Neural cell (in vitro differentiated cells): ENCODE data around the gene RAD54L2.

Experiments
- EP300 ChIP-seq: fragments of 450-650 bp; conservative IDR thresholded peaks from 2 replicates; pipeline ENCODE4 v1.6.1; 2014; ENCODE audit warnings: antibody characterized with exemption, mild to moderate bottlenecking, moderate library complexity; ENCODE audit not compliant: poor library complexity, severe bottlenecking
- EZH2 ChIP-seq: fragments of 200-600, 300-800 bp; shearing (Covaris generic), sonication (generic); IDR thresholded peaks from 2 replicates; pipeline ENCODE4 v1.6.1; 2014; ENCODE audit warnings: antibody characterized with exemption, low read length, borderline replicate concordance, mild to moderate bottlenecking; ENCODE audit not compliant: insufficient read depth, poor library complexity, severe bottlenecking
- RAD21 ChIP-seq: fragments of 450-650 bp; conservative IDR thresholded peaks from 2 replicates; pipeline ENCODE4 v1.6.1; 2014; ENCODE audit warnings: antibody characterized with exemption, mild to moderate bottlenecking, moderate library complexity
- TAF1 ChIP-seq: IDR thresholded peaks from 2 replicates; pipeline ENCODE4 v1.6.1; 2012; ENCODE audit warnings: low read depth
- TF ChIP-seq, protein P1 (sequence below): fragments of 450-650 bp; IDR thresholded peaks from 2 replicates; pipeline ENCODE4 v1.5.1; 2014; ENCODE audit warnings: antibody characterized with exemption, mild to moderate bottlenecking, moderate library complexity; ENCODE audit not compliant: poor library complexity, severe bottlenecking

DNA sequence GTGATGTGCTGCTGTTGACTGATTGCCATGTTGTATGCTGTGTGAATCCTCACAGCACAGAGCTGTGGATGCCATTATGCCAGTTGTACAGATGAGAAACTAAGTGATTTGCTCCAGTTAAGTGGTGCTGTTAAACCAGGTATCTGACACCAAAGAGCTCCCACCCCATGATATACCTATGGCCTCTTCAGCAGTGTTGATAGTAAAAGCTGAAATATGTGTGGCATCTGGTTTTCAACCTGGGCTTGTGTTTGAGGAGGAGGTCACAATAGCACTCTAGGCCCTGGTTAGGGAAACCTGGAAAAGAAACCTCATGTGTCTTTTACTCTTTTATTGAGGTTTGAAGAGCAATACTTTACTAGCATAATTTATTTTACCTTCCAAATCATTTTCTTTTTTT lies 21.4 kb downstream of the RAD54L2 start:
- TF ChIP-seq RAD21 (no peak), TAF1 (no peak), EP300 (no peak), EZH2 (no peak)
- TF ChIP-seq, protein P1, sequence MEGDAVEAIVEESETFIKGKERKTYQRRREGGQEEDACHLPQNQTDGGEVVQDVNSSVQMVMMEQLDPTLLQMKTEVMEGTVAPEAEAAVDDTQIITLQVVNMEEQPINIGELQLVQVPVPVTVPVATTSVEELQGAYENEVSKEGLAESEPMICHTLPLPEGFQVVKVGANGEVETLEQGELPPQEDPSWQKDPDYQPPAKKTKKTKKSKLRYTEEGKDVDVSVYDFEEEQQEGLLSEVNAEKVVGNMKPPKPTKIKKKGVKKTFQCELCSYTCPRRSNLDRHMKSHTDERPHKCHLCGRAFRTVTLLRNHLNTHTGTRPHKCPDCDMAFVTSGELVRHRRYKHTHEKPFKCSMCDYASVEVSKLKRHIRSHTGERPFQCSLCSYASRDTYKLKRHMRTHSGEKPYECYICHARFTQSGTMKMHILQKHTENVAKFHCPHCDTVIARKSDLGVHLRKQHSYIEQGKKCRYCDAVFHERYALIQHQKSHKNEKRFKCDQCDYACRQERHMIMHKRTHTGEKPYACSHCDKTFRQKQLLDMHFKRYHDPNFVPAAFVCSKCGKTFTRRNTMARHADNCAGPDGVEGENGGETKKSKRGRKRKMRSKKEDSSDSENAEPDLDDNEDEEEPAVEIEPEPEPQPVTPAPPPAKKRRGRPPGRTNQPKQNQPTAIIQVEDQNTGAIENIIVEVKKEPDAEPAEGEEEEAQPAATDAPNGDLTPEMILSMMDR = no peak
